Activated T-cell treated with anti-CD3 and anti-CD28 coated beads, Interleukin-2, amount 50 U/mL, for 4 hours (primary cell): ENCODE data around the gene MFN1. TPM values are rescaled to one million over a fixed set of nuclear protein-coding genes. Genes with fewer than 3 reads are reported as not detected.
A peak's percentile ranks its signal among the peaks of the same experiment; 100 is the strongest.

Experiments
- ATAC-seq, 2 donors: fragments of 200-7000 bp; cut with Tn5 transposase; one replicate each; pipeline ENCODE4 v1.10.0; 2021
- DNase-seq: peaks from one replicate; pipeline ENCODE4 v3.0.0-alpha.2; 2020
- H3K27me3 Mint-ChIP-seq: one replicate; pipeline ENCODE4 v1.8.0; 2021; ENCODE audit warnings: low read depth, mixed read lengths
- H3K36me3 Mint-ChIP-seq: one replicate; pipeline ENCODE4 v1.8.0; 2022; ENCODE audit warnings: mixed read lengths; ENCODE audit not compliant: insufficient read depth
- H3K4me1 Mint-ChIP-seq: one replicate; pipeline ENCODE4 v1.8.0; 2021; ENCODE audit warnings: low read depth, mixed read lengths
- H3K4me3 Mint-ChIP-seq: one replicate; pipeline ENCODE4 v1.8.0; 2021; ENCODE audit warnings: mild to moderate bottlenecking, moderate library complexity, mixed read lengths
- H3K9me3 Mint-ChIP-seq: one replicate; pipeline ENCODE4 v1.8.0; 2021; ENCODE audit warnings: mixed read lengths
- total RNA-seq, 3 donors: library from RNA; stranded (reverse); gene quantifications; one replicate each; pipeline ENCODE4 v1.2.1, GENCODE V29; 2021

The MFN1 gene
- total RNA-seq, 3 donors from 2014 or later = 31.2 to 35.1 (median 34.4) TPM

DNA sequence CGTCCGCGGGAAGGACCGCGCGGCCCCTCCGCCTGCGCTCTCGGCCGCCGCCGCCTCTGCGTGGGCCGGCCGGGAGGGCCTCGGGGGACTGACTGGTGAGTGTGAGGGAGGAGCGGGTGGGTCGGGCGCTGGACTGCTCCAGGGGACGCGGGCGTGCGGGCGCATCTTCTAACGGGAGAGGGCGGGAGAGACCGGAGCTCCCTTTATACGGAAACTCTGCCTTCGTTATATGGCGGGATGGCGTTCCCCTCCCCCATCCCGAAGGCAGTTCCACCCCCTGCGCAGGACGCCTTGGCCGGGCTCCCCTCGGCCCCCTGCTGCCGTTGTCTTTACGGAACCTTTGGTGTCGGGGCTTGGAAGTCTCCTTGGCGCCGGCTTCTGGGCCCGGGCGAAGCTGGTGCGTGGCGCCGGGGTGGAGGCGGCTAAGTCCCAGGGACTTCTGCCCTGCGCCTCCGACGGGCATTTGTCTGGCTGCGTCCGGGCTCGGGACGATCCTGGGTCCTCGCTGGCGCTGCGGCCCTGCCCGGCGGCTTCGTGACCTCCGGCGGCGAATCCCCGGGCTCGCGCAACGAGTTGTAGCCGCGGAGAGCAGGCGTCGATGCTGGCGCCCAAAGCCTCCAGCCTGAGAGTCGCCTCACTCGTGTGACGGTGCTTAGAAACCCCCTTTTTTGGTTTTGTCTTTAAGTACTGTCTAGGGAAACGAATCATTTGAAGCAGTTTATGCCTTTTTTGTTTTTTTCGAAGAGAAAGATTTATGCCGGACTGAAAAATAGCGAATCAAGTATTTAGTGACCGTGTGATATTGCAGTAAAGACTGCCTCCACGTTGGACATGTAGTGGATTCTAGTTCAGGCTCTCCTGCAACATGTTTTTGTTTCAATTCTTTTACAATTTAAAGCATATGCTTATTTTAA is 24.1 kb upstream of the MFN1 start:
- Mint-ChIP-seq H3K4me3 (peak overlapping the region; percentile 85), H3K4me1 (peaks cover 34% of the 10 kb centered on the region), H3K36me3 (peaks cover 8% of the 10 kb centered on the region), H3K27me3 (no peaks in the 10 kb centered on the region), H3K9me3 (no peaks in the 10 kb centered on the region)
- DNase-seq (peak; percentile 52), ATAC-seq (peak; percentile 55 to 60)

DNA sequence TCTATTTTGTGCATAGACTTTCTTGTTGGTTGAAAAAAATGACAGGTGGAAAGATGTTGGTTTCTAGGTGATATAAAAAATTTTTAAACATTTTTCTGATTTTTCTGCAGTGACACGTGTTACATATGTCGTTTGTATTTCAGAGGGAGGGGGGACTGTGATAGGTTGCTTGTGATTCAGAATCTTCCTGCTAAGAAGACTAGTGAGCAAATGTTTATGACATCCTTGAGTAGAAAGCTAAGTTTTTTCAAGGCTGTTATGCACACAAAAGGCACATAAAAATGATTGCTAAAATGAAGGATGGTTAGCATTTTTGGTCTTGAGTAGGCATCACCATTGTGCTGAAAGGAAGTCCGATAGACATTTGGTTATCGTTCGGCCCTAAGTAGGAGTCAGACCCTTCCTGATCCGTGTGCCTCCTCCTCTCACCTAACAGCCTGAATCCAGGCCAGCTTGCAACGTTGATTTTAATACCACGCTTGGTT is 23.2 kb upstream of the MFN1 start:
- Mint-ChIP-seq H3K27me3 (no peaks in the 10 kb centered on the region), H3K4me3 (peak overlapping the region; percentile 85), H3K36me3 (peaks cover 11% of the 10 kb centered on the region), H3K4me1 (peaks cover 34% of the 10 kb centered on the region), H3K9me3 (no peaks in the 10 kb centered on the region)
- DNase-seq = no peak
- no peak for ATAC-seq

DNA sequence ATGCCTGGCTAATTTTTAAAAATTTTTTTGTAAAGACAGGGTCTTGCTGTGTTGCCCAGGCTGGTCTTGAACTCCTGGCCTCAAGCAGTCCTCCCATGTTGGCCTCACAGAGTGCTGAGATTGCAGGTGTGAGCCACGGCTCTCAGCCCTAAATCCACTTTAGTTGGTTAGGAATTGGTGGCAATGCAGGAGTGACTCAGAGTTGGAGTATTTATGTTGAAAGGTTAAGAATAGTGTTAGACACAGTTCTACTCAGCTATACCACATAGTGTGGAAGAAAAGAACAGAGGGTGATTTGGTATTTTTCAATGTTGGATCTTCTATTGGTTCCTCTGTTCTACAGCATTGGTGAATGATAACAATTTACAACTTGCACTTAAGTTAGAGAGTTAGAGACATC is 17.1 kb upstream of the MFN1 start:
- Mint-ChIP-seq H3K36me3 (peaks cover 33% of the 10 kb centered on the region), H3K4me3 (no peak overlapping the region), H3K9me3 (no peaks in the 10 kb centered on the region), H3K27me3 (no peaks in the 10 kb centered on the region), H3K4me1 (peaks cover 6% of the 10 kb centered on the region)
- DNase-seq (no peak), ATAC-seq (no peak)

DNA sequence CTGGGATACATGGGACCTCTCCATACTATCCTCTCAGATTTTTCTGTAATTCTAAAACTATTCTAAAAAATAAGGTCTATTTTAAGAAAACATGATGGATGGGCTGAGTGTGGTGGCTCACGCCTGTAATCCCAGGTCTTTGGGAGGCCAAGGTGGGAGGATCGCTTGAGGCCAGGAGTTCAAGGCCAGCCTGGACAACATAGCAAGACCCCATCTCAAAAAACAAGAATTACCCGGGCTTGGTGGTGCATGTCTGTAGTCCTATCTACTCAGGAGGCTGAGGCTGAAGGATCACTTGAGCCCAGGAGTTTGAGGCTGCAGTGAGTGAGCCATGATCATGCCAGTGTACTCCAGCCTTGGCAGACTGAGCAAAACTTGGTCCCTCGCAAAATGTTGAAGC is 15.3 kb upstream of the MFN1 start:
- Mint-ChIP-seq H3K4me3 (no peak overlapping the region), H3K36me3 (peaks cover 35% of the 10 kb centered on the region), H3K9me3 (no peaks in the 10 kb centered on the region), H3K4me1 (peaks cover 5% of the 10 kb centered on the region), H3K27me3 (no peaks in the 10 kb centered on the region)
- ATAC-seq (no peak), DNase-seq (no peak)

DNA sequence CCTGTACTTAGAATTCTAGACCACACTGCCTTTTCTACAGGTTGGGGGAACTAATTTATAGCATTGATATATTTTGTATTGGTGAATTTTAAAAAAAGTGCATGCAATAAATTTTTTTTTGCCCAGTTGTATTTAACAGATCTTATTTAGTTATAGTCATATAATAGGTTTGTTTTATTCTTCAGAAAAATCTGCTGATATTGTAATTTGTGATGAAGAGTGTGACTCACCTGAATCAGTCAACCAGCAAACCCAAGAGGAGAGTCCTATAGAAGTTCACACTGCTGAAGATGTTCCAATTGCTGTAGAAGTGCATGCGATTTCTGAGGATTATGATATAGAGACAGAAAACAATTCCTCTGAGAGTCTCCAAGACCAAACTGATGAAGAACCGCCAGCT is 14.4 kb upstream of the MFN1 start:
- DNase-seq (no peak), ATAC-seq (no peak)
- no peaks in the 10 kb centered on the region for H3K4me1 Mint-ChIP-seq
- no peaks in the 10 kb centered on the region for H3K9me3 Mint-ChIP-seq
- H3K36me3 Mint-ChIP-seq = peaks cover 31% of the 10 kb centered on the region
- H3K4me3 Mint-ChIP-seq = no peak overlapping the region
- no peaks in the 10 kb centered on the region for H3K27me3 Mint-ChIP-seq

DNA sequence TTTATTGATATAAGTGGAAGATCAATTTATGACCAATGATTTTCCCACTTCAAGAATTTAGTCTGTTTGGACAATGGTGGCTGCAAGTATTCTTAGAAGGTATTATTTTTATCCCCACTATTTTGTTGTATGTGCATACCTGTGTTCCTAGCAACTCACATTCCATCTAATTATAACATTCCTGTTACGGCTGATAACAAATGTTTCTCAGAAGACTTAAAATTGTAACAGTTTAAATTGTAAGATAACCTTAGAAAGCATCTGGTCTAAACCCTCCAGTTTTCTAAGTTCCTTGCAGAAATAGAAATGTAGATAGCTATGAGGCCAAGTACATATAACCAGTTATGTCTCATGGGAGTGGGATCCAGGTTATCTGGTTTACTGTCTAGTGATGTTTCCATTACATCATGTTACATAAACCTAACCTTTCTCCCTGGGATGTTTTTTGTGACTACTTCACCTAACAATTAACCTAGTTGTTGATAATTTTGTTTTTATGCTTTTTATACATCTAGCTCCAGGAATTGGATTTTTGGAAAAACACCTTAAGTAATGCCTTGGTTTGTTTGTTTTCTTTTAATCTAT is 11.1 kb upstream of the MFN1 start:
- Mint-ChIP-seq H3K9me3 (no peaks in the 10 kb centered on the region), H3K36me3 (peaks cover 20% of the 10 kb centered on the region), H3K4me3 (no peak overlapping the region), H3K27me3 (no peaks in the 10 kb centered on the region), H3K4me1 (no peaks in the 10 kb centered on the region)
- ATAC-seq (no peak), DNase-seq (no peak)

DNA sequence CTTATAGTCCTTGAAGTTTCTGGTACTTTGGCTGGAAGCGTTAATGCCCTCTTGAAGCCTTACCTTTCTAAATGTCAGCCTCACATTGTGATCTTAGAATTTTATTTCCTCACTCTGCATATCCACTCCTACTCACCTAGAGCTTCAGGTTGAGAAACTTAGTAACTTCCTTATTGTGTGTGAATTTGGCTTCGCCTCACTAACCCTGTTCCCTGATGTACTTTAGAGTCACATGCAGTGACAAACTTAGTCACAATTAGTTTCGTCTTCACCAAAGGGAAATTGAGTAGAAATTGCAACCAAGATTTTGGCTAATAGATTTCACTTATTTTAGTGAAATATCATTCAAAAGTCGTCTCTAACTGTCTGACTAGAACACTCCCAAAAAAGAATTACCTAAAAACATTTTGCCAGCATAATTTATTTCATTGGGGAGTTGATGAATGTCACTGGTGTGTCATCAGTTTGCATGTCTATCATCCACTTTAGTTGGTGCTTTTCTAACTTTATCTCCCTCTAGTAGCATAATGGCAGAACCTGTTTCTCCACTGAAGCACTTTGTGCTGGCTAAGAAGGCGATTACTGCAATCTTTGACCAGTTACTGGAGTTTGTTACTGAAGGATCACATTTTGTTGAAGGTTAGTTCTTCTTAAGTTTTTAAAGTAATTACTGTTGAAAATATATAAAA is 960 bp downstream of the MFN1 start:
- Mint-ChIP-seq H3K4me1 (peaks cover 19% of the 10 kb centered on the region), H3K27me3 (no peaks in the 10 kb centered on the region), H3K4me3 (peak overlapping the region; percentile 91), H3K9me3 (no peaks in the 10 kb centered on the region), H3K36me3 (peaks cover 8% of the 10 kb centered on the region)
- DNase-seq (no peak), ATAC-seq (peak; percentile 21 to 24)

DNA sequence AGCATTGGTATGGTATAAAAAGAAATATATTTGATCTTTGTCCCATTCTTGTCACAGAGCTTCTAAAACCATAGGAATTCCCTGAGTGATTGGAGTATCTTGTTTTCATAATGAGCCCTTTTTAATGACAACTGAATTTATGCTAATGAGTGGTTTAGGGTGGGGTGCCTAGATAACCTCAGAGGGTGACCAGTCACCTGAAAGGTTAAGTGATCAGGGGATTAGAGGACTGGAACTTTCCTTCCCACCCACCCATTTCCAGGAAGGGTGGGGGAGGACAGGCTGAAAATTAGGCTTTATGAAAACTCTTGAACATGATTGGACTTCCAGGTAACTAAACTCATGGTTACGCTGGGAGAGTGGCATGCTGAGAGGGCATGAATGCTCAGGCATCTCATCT is 8.5 kb downstream of the MFN1 start:
- Mint-ChIP-seq H3K4me3 (no peak overlapping the region), H3K9me3 (no peaks in the 10 kb centered on the region), H3K27me3 (no peaks in the 10 kb centered on the region), H3K4me1 (peaks cover 16% of the 10 kb centered on the region), H3K36me3 (peaks cover 45% of the 10 kb centered on the region)
- no peak for ATAC-seq
- DNase-seq = no peak

DNA sequence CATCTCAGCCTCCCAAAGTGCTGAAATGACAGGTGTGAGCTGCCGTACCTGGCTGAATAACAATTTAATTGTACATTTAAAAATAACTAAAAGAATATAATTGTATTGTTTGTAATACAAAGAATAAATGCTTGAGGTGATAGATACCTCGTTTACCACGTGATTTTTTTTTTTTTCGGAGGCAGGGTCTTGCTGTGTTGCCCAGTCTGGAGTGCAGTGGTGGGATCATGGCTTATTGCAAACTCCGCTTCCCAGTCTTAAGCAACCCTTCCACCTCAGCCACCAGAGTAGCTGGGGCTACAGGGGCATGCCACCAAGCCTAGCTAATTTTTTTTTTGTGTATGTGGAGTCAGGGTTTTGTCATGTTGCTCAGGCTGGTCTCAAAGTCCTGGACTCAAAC is 15.8 kb downstream of the MFN1 start:
- DNase-seq = no peak
- ATAC-seq = no peak
- H3K27me3 Mint-ChIP-seq = no peaks in the 10 kb centered on the region
- H3K9me3 Mint-ChIP-seq = no peaks in the 10 kb centered on the region
- no peak overlapping the region for H3K4me3 Mint-ChIP-seq
- H3K36me3 Mint-ChIP-seq = peaks cover 33% of the 10 kb centered on the region
- H3K4me1 Mint-ChIP-seq = no peaks in the 10 kb centered on the region

DNA sequence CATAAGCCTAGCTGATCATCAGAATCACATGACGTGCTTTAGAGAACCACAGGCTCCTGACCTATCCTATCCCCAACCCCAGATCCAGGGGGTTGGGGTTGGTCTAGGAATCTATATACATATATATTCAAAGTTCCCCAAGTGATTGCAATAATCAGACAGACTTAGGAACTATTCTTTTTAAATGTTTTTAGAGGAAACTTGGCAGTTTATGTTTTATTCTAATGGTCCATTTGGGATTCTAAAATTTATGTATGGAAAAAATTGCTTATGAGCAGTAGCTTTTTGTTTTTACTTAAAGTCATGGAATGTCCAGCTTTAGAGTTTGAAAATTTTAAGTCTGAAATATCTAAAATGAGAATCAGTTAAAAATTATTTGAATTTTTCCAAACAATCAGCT is 22.1 kb downstream of the MFN1 start:
- H3K27me3 Mint-ChIP-seq = no peaks in the 10 kb centered on the region
- no peak for ATAC-seq
- DNase-seq = no peak
- H3K4me3 Mint-ChIP-seq = no peak overlapping the region
- H3K9me3 Mint-ChIP-seq = no peaks in the 10 kb centered on the region
- peaks cover 30% of the 10 kb centered on the region for H3K36me3 Mint-ChIP-seq
- H3K4me1 Mint-ChIP-seq = no peaks in the 10 kb centered on the region

DNA sequence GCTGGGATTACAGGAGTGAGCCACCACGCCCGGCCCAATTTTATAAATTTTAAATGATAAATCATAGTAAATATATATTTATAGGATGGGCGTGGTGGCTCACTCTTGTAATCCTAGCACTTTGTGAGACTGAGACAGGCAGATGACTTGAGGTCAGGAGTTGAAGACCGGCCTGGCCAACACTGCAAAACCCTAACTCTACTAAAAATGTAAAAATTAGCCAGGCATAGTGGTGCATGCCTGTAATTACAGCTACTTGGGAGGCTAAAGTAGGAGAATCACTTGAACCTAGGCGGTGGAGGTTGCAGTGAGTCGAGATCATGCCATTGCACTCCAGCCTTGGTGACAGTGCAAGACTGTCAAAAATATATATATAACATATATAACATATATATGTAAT is 26.4 kb downstream of the MFN1 start:
- DNase-seq = no peak
- Mint-ChIP-seq H3K4me3 (no peak overlapping the region), H3K36me3 (peaks cover 26% of the 10 kb centered on the region), H3K4me1 (no peaks in the 10 kb centered on the region), H3K27me3 (no peaks in the 10 kb centered on the region), H3K9me3 (no peaks in the 10 kb centered on the region)
- no peak for ATAC-seq

DNA sequence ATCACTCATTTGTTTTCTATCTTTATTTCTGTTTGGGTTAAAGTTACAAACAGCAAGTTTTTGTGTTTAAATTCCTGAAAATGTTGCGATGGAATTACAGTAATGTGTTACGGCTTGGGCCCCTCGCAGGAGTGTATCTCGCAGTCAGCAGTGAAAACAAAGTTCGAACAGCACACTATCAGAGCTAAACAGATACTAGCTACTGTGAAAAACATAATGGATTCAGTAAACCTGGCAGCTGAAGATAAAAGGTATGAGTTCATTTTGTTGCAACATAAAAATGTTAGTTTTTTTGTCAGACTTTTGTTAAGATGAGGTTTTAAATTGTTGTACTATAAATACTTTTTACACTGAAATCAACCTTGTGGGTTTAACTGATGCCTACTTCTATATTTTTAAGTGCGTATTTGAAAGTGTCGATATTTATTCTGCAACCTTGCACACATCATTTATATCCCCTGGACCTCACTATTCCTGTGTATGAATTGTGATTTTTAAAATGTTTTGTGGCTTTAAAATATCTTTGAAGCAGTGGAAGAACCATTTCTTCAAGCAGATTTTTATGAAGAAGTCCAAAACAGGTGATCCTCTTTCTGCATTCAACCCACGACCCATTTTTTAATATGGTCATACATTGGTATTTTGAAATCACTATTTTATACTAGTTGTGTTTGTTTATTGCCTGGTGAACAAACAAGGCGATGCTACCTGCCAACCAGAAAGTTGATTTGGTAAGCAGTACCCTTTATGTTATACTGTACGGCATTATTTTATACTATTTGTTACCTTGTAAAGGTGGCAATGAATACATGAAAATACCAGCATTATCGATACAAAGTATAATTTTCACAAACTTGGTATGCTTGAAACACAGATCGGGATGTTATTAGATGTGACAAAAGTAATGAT is 27.8 kb downstream of the MFN1 start:
- Mint-ChIP-seq H3K27me3 (no peaks in the 10 kb centered on the region), H3K4me3 (no peak overlapping the region), H3K9me3 (no peaks in the 10 kb centered on the region), H3K36me3 (peaks cover 31% of the 10 kb centered on the region), H3K4me1 (no peaks in the 10 kb centered on the region)
- DNase-seq (no peak), ATAC-seq (no peak)

DNA sequence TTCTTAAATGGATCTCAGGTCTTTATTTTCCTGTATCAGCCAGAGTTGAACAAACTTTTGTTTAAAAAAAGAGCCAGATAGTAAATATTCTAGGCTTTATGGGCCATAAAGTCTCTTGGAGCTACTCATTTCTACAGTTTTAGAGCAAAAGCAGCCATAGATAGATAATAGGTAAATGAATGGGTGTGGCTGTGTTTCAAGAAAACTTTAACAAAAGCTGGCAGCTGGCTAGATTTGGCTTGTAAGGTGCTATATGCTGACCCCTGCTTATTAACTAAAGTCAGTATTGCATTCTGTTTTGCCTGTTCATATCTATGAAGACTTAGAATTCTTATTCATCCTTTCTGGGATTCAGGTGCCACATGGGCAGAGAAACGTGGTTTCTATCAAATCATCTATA is 29.0 kb downstream of the MFN1 start:
- no peaks in the 10 kb centered on the region for H3K4me1 Mint-ChIP-seq
- H3K9me3 Mint-ChIP-seq = no peaks in the 10 kb centered on the region
- no peak overlapping the region for H3K4me3 Mint-ChIP-seq
- H3K36me3 Mint-ChIP-seq = peaks cover 27% of the 10 kb centered on the region
- ATAC-seq (no peak), DNase-seq (no peak)
- H3K27me3 Mint-ChIP-seq = no peaks in the 10 kb centered on the region

DNA sequence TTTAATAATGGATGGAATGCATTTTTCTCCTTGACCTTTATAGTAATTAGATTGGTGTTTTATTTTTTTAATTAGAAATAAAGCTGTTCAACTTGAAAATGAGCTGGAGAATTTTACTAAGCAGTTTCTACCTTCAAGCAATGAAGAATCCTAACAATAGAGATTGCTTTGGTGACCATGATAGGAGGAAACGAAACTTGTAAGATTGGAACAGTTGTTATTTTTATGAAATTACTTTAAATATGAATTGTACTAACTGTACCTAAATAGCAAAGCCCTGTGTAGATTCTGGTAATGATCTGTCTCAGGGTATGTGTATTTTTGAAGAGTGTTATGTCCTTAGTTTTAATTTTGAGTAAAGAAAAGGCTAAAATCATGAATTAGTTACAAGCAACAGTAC is 44.4 kb downstream of the MFN1 start:
- no peaks in the 10 kb centered on the region for H3K27me3 Mint-ChIP-seq
- peaks cover 35% of the 10 kb centered on the region for H3K36me3 Mint-ChIP-seq
- no peak for ATAC-seq
- H3K4me1 Mint-ChIP-seq = no peaks in the 10 kb centered on the region
- no peak for DNase-seq
- H3K4me3 Mint-ChIP-seq = no peak overlapping the region
- H3K9me3 Mint-ChIP-seq = no peaks in the 10 kb centered on the region
